GM21423 (cell line): ENCODE results near the gene CHEK2.
"Not testable (repeated sequence)": the region's sequence is repeated elsewhere in the genome, so short reads cannot be mapped to it uniquely, and the experiment has no call there.

Experiments used
- ATAC-seq: cut with Tn5 transposase; IDR thresholded peaks from one replicate; pipeline ENCODE4 v1.9.1; 2021; ENCODE audit warnings: mild to moderate bottlenecking, moderate library complexity; ENCODE audit not compliant: unreplicated experiment

CHEK2 gene

DNA sequence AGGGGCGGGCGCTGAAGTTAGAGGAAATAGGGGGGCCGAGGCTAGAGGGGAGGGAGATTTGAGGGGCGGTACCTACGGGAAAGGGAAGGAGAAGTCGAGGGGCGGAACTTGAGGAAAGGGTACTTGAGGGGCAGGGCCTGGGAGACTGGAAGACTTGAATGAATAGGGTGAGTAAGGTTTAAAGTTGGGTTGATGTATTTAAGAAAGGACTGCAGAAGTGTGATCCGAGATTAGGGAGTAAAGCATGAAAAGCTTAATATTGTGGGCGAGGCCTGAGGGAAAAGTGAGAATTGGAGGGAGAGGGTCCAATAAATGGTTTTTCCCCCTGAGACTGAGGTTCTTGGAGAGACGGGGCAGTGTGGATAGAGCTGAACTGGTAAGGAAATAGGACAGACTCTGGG is 942 bp upstream of the CHEK2 start:
- ATAC-seq: no peak

- no peak for ATAC-seq
Measured at GRCh38 chr22:28741200-28741784, 328 bp downstream of the CHEK2 start.

GRCh38 chr22:28738876-28739275 is 2.7 kb downstream of the CHEK2 start:
- not testable (repeated sequence) for ATAC-seq

DNA sequence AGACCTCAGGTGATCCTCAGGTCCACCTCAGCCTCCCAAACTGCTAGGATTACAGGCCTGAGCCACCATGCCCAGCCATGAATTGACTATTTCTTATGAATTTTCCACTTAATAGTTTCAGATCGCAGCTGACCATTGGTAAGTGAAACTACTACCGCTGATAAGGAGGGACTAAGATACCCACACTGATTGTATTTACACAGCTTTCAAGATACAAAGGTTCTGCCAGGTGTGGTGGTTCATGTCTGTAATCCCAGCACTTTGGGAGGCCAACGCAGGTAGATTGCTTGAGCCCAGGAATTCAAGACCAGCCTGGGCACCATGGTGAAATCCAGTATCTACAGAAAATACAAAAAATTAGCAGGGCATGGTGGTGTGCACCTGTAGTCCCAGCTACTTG is 3.9 kb downstream of the CHEK2 start:
- no peak for ATAC-seq

- ATAC-seq: no peak
Measured at GRCh38 chr22:28736301-28737155, 5.1 kb downstream of the CHEK2 start.

GRCh38 chr22:28734393-28734792 is 7.2 kb downstream of the CHEK2 start:
- ATAC-seq: no peak

DNA sequence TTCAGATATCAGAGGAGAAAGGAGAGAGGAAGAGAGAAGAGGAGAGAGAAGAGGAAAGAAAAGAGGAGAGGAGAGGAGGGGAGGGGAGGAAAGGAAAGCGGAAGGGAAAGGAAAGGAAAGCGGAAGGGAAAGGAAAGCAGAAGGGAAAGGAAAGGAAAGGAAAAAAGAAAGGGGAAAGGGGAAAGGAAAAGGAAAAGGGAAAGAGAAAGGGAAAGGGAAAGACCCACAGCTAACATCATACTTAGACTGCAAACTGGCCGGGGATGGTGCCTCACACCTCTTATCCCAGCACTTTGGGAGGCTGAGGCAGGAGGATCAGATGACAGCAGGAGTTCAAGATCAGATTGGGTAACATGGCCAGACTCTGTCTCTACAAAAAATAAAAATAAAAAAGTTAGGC is 11.4 kb downstream of the CHEK2 start:
- ATAC-seq: no peak

DNA sequence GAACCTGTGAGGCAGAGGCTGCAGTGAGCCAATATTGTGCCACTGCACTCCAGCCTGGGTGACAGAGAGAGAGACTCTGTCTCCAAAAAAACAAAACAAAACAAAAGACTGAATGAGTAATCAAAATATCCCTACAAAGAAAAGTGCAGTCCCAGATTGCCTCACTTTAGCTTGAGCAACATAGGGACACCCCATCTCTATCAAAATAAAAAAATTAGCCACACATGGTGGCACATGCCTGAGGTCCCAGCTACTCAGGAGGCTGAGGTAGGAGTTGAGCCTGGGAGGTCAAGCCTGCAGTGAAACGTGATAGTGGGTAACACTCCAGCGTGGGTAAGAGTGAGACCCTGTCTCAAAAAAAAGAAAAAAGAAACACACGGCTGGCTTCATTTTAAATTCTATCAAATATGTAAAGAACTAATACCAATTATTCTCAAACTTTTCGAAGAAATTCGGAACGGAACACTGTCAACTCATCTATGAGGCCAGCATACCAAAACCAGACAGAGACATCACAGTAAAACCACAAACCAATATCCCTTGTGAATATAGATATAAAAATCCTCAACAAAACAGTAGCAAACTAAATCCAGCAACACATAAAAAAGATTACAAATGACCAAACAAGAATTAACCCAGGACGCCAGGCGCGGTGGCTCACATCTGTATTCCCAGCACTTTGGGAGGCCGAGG is 12.9 kb downstream of the CHEK2 start:
- no peak for ATAC-seq

DNA sequence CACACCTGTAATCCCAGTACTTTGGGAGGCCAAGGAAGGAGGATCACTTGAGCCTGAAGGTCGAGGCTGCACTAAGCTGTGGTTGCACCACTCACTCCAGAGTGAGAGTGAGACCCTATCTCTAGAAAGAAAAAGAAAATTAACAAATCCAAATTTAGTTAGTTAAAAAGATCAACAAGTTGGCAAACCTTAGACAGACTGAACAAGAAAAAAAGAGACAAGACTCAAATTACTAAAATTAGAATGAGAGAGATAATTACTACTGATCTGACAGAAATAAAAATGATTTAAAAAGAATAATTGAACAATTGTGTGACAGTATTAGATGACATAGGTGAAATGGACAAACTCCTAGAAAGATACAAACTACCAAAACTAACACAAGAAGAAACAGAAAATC is 13.6 kb downstream of the CHEK2 start:
- no peak for ATAC-seq

- no peak for ATAC-seq
Measured at GRCh38 chr22:28718044-28718443, 23.6 kb downstream of the CHEK2 start.

- ATAC-seq: no peak
Measured at GRCh38 chr22:28716686-28717085, 24.9 kb downstream of the CHEK2 start.

GRCh38 chr22:28715611-28716010 is 26.0 kb downstream of the CHEK2 start:
- ATAC-seq: no peak

DNA sequence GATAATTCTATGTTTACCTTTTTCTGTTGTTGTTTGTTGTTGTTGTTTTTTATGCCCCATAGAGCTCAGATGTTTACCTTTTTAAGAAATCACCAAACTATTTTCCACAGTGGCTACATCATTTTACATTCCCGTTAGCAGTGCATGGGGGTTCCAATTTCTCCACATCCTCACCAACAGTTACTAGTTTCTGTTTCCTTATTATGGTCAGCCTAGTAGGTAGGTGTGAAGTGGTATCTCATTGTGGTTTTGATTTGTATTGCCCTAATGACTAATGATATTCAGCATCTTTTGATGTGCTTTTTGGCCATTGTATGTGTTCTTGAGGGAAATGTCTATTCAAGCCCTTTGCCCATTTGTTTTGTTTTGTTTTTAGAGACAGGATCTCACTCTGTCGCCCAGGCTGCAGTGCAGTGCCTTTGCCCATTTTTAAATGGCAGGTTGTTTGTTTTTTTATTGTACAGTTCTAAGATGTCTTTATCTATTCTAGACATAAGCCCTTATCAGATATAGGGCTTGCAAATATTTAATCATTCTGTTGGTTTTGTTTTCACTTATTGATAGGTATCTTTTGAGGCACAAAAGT is 27.5 kb downstream of the CHEK2 start:
- ATAC-seq: no peak

GRCh38 chr22:28711820-28712777 is 29.5 kb downstream of the CHEK2 start:
- ATAC-seq: no peak

DNA sequence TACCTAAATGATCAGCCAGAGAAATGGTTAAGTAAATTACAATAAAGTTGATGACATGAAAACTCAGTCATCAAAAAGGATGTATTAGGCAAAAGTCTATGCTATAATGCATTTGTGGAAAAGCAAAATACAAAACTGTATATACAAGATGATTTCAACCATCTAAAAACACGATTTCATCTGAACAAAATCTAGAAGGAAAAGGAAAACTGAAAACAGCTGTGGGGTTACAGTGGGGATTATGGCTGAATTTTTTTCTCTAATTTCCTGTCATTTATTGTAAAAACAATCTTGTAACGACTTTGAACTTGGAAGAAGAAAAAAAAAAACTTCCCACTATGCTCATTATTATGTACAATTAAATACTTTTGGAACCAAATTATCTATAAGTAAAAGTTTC is 30.3 kb downstream of the CHEK2 start:
- ATAC-seq: no peak

DNA sequence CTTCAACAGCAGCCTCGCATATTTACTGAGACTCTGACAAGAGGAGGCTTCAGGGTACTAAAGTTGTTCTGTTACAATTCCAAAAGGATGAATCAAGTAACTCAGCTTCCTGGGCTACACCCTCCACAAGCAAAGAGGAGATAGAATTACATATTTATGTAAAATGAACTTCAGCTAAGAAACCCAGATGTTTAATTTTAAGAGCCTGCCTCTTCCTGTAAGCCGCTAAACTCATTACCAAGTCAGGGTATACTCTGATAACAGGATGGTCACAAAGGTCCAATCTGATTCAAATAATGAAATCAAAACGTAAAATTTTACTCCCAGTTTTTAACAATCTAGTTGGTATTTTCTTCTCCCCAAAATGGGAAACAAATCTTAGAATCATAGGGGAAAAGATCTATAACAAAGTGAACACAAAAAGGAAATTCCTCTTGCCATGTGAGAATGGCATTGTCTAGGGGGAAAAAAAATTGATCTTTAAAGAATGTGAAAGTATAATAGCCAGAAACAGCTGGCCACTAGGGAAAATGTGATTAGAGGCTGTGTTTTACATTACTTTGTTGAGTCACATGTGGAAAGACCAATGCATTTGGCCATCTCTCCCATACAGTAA is 30.9 kb downstream of the CHEK2 start:
- ATAC-seq: no peak

DNA sequence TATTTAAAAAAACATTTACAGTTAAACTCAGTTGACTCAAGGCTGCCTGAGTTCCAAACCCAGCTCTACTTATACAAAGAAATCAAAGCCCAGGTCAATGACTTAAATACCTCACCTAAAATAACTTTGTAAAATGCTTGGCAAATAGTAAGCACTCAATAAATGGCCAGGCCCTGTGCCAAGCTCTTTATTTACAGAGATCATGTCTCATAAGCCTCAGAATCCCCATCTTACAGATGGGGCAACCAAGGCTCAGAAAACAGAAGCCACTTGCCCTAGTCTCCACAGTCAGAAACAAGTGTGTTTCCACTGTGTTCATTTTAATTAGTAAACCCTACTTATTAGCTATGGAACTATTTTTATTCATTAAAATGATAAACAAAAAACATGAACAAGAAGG is 31.5 kb downstream of the CHEK2 start:
- no peak for ATAC-seq

DNA sequence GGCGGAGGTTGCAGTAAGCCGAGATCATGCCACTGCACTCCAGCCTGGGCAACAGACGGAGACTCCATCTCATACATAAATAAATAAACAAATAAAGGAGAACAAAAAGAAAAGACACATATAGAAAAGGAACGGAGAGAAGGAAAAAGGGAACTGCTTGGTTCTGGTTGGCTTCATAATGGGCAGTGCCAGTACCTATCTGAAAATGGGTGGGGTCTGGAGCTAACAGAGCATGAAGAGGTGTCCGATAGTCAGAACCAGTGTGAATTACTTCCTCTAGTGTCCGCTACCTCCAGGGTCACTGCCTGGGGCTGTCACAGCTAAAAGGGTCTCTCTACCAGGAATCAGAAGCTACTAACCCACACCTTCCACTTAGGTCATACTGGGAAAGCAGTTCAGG is 34.8 kb downstream of the CHEK2 start:
- ATAC-seq: no peak

DNA sequence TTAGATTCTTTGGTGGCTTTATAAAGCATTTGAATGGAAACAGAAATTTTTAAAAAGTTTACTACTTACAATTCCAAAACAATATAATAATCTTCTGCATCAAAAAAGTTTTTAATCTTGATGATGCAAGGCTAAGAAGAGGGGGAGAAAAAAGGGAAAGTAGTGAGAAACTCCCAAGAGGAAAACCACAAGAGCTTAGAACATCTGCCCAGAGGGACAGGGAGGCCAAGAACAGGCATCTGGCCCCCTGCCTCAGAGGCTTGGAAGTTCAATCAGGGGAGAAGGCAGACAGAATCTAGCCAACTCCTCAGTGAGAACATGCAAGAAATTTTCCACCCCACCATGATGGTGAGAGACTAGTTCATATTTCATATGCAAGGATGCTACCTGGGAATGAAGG is 38.2 kb downstream of the CHEK2 start:
- ATAC-seq: no peak

DNA sequence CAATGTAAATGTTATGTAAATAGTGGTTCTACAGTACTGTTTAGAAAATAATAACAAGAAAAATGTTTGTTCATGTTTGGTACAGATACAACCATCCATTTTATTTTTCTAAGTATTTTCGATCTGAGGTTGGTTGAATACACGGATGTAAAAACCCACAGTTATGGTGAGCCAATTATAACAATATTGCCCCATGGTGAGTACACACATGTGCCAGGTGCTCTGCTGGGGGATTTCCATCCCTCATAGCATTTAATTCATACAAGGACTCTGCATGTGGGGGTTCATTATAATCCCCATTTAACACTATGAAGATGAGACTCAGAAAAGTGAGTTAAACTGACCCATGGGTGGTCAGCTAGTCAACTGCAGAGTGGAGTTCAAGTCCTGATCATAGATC is 38.7 kb downstream of the CHEK2 start:
- no peak for ATAC-seq
